GM19043 (cell line): ENCODE data around the gene CPTP.

Experiments used
- ATAC-seq: cut with Tn5 transposase; IDR thresholded peaks from one replicate; pipeline ENCODE4 v1.9.1; 2021; ENCODE audit warnings: low read depth; ENCODE audit not compliant: unreplicated experiment

CPTP gene

GRCh38 chr1:1332774-1333480, 8.3 kb downstream of the CPTP start:
- ATAC-seq = no peak

DNA sequence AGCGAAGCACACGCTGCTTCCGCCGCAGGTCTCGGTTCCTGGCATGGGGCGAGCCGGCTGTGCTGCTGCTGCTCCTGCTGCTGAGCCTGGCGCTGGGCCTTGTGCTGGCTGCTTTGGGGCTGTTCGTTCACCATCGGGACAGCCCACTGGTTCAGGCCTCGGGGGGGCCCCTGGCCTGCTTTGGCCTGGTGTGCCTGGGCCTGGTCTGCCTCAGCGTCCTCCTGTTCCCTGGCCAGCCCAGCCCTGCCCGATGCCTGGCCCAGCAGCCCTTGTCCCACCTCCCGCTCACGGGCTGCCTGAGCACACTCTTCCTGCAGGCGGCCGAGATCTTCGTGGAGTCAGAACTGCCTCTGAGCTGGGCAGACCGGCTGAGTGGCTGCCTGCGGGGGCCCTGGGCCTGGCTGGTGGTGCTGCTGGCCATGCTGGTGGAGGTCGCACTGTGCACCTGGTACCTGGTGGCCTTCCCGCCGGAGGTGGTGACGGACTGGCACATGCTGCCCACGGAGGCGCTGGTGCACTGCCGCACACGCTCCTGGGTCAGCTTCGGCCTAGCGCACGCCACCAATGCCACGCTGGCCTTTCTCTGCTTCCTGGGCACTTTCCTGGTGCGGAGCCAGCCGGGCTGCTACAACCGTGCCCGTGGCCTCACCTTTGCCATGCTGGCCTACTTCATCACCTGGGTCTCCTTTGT, 9.1 kb downstream of the CPTP start:
- no peak for ATAC-seq

- no peak for ATAC-seq
Observed at GRCh38 chr1:1334835-1335234, 10.2 kb downstream of the CPTP start.

- ATAC-seq = no peak
Observed at GRCh38 chr1:1335283-1335682, 10.7 kb downstream of the CPTP start.

- ATAC-seq = no peak
Observed at GRCh38 chr1:1335792-1336248, 11.2 kb downstream of the CPTP start.

GRCh38 chr1:1336446-1336845, 11.8 kb downstream of the CPTP start:
- ATAC-seq = no peak

GRCh38 chr1:1336931-1337792, 12.6 kb downstream of the CPTP start:
- ATAC-seq = no peak

DNA sequence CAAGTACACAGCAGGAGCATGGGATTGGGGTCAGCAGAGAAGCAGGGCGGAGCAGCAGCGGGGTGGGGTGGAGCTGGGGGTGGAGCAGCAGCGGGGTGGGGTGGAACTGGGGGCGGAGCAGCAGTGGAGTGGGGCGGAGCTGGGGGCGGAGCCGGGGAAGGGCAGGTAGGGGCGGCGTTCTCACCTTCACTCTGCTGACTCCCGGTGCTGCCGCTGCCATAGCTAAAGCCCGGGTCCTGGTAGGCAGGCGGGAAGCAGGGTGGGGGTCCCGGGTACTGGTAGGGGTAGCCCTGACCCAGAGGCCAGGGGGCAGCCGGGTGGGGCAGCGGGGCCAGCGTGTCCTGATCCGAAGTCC, 13.2 kb downstream of the CPTP start:
- ATAC-seq = no peak

DNA sequence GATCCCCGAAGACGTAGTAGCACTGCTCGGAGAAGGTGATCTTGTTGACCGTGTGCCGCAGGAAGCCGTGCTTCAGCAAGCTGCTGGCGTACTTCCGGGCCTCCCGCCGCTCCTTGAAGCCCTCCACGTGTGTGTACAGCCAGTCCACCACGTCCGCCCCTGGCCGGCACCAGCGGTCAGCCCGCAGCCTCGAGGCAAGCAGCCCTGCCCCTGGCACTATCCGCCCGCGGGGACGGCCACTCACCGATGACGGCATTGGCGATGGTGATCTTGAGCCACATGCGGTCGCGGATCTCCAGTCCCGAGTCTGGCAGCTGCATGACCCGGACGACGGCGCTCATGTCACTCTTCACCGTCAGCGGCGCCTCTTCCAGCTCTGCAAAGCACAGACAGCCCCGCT, 13.7 kb downstream of the CPTP start:
- no peak for ATAC-seq

GRCh38 chr1:1340185-1340584, 15.6 kb downstream of the CPTP start:
- no peak for ATAC-seq

DNA sequence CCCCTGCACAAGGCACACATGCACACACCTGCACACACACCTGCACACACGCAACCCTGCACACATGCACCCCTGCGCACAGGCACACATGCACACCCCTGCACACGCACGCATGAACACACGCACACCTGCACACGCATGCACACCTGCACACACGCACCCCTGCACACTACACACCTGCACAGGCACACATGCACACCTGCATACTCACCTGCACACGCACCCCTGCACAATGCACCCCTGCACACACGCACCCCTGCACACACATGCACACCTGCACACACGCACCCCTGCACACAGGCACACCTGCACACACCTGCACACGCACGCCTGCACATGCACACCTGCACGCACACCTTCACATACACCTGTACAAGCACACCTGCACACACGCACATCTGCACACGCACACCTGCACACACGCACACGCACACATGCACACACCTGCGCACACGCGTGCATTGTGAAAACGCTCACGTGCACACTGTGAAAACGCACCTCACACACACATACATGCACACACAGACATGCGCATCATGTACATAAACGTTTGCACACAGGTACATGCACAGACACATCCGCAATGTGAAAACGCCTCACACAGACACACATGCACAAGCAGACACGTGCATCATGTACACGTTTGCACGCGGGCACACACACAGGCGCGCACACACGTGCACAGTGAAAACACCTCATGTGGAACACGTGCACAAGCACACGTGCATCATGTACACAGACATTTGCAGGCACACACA, 16.4 kb downstream of the CPTP start:
- ATAC-seq = no peak

- no peak for ATAC-seq
Observed at GRCh38 chr1:1341549-1342021, 17.0 kb downstream of the CPTP start.

- ATAC-seq = no peak
Observed at GRCh38 chr1:1342061-1342562, 17.5 kb downstream of the CPTP start.

DNA sequence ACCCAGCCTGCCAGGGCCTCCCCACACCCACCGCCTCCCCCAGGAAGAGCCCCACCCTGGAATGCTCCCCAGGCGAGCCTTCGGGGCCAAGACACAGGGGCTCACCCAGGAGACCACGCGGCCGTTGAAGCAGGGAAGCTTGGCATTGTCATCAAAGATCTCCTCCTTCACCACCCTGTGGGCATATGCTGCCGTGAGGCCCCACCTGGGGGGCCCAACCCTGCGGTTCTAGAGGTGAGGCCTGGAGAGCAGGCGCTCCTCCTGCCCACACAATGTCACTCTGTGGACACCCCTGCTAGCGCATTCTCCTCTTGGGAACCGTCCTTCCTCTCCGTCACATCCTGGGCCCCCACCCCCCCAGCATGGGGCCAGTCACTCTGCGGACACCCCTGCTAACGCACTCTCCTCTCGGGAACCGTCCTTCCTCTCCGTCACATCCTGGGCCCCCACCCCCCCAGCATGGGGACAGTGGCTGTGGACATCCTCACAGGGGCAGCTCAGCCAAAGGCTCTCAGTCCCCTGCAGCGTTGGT, 18.0 kb downstream of the CPTP start:
- no peak for ATAC-seq

- no peak for ATAC-seq
Observed at GRCh38 chr1:1343811-1344421, 19.3 kb downstream of the CPTP start.

- no peak for ATAC-seq
Observed at GRCh38 chr1:1344655-1345361, 20.2 kb downstream of the CPTP start.

GRCh38 chr1:1345384-1345783, 20.8 kb downstream of the CPTP start:
- no peak for ATAC-seq

DNA sequence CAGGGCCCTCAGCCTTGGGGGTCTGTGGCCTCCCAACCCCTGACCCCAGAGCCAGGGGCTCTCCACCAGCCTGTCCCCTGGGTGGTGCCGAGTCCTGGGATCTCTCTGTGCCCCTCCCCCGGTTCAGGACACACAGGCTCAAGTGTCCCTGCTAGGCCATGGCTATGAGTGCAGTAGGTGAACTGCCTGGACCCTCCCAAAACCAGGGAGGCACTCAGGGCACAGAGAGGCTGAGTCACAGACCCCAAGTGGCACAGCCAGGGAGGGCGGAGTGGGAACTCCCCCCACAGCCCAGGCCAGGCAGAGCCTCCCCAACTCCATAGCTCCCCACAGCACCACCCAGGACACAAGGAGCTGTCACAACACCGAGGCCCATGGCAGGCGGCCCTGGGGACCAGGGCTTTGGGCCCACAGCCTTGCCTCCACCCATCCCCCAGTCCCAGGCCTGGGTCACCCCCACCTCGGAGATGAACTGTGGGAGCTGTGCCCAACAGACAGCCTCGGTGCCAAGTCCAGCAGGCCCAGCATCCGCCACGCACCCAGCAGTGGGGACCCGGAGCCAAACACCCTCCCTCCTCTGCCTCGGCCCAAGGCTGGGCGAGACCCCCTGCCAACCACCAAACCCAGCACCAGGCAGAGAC, 21.4 kb downstream of the CPTP start:
- no peak for ATAC-seq

GRCh38 chr1:1346501-1346890, 21.9 kb downstream of the CPTP start:
- no peak for ATAC-seq
